HepG2 (cell line): Measurements from ENCODE around the gene SPN. TPM values are rescaled to one million over a fixed set of nuclear protein-coding genes. Genes with fewer than 3 reads are reported as not detected.
A peak's percentile ranks its signal among the peaks of the same experiment; 100 is the strongest.

Experiments used
- ADNP ChIP-seq: sonication (generic); formaldehyde crosslinking; IDR thresholded peaks from 2 replicates; pipeline ENCODE4 v1.4.0; 2020; ENCODE audit warnings: missing genetic modification reagents
- CEBPB ChIP-seq: IDR thresholded peaks from 2 replicates; pipeline ENCODE4 v1.6.1; 2011; ENCODE audit warnings: low read depth, low read length, improper control_type of control experiment, borderline replicate concordance
- E2F5 ChIP-seq: sonication (generic); formaldehyde crosslinking; conservative IDR thresholded peaks from 2 replicates; pipeline ENCODE4 v1.4.0; 2020; ENCODE audit warnings: missing genetic modification reagents
- ELF3 ChIP-seq: IDR thresholded peaks from 2 replicates; pipeline ENCODE4 v1.6.1; 2016; ENCODE audit warnings: missing genetic modification reagents, missing compliant biosample characterization
- ELF4 ChIP-seq: sonication (generic); formaldehyde crosslinking; IDR thresholded peaks from 2 replicates; pipeline ENCODE4 v1.5.0; 2020; ENCODE audit warnings: missing genetic modification reagents, mild to moderate bottlenecking, moderate library complexity, borderline replicate concordance
- ETS1 ChIP-seq: sonication (generic); formaldehyde crosslinking; IDR thresholded peaks from 2 replicates; pipeline ENCODE4 v1.4.0; 2020; ENCODE audit warnings: missing genetic modification reagents
- KAT7 ChIP-seq: IDR thresholded peaks from 2 replicates; pipeline ENCODE4 v1.6.1; 2018; ENCODE audit warnings: borderline replicate concordance, missing compliant biosample characterization
- MATR3 ChIP-seq: sonication (generic); formaldehyde crosslinking; IDR thresholded peaks from 2 replicates; pipeline ENCODE4 v1.4.0; 2020; ENCODE audit warnings: missing genetic modification reagents
- MED8 ChIP-seq: sonication (generic); formaldehyde crosslinking; IDR thresholded peaks from 2 replicates; pipeline ENCODE4 v1.8.1; 2023; ENCODE audit warnings: mild to moderate bottlenecking, missing genetic modification reagents; ENCODE audit not compliant: insufficient replicate concordance
- PAF1 ChIP-seq: IDR thresholded peaks from 2 replicates; pipeline ENCODE4 v1.6.1; 2016; ENCODE audit warnings: missing genetic modification reagents, missing compliant biosample characterization
- PAXIP1 ChIP-seq: sonication (generic); formaldehyde crosslinking; conservative IDR thresholded peaks from 2 replicates; pipeline ENCODE4 v1.4.0; 2020; ENCODE audit warnings: mild to moderate bottlenecking, missing genetic modification reagents, moderate library complexity
- RFX1 ChIP-seq: fragments of 450-650 bp; IDR thresholded peaks from 2 replicates; pipeline ENCODE4 v1.6.1; 2017
- TAF1 ChIP-seq: sonication (generic); formaldehyde crosslinking; IDR thresholded peaks from 2 replicates; pipeline ENCODE4 v1.4.0; 2020; ENCODE audit warnings: missing genetic modification reagents
- ZBTB7A ChIP-seq: sonication (generic); formaldehyde crosslinking; IDR thresholded peaks from 2 replicates; pipeline ENCODE4 v1.8.0; 2022; ENCODE audit warnings: mild to moderate bottlenecking, missing genetic modification reagents
- ZHX2 ChIP-seq, 2 experiments: sonication (generic) in 1 of 2; formaldehyde crosslinking in 1 of 2; IDR thresholded peaks; 2 replicates each; pipeline versions ENCODE4 v1.6.1 to v1.9.0; 2014 to 2022; ENCODE audit warnings: antibody characterized with exemption in 1 of 2, borderline replicate concordance in 1 of 2, inconsistent platforms in 1 of 2, low read depth in 1 of 2, missing genetic modification reagents in 1 of 2
- ZNF282 ChIP-seq: fragments of 450-650 bp; IDR thresholded peaks from 2 replicates; pipeline ENCODE4 v1.6.1; 2018; ENCODE audit not compliant: partially characterized antibody
- ZNF550 ChIP-seq: sonication (generic); formaldehyde crosslinking; IDR thresholded peaks from 2 replicates; pipeline ENCODE4 v1.4.0; 2020; ENCODE audit warnings: mild to moderate bottlenecking, missing genetic modification reagents, borderline replicate concordance
- ZNF616 ChIP-seq: sonication (generic); formaldehyde crosslinking; IDR thresholded peaks from 2 replicates; pipeline ENCODE4 v1.5.0; 2020; ENCODE audit warnings: low read depth, mild to moderate bottlenecking, missing genetic modification reagents
- ZNF788 ChIP-seq: sonication (generic); formaldehyde crosslinking; IDR thresholded peaks from 2 replicates; pipeline ENCODE4 v1.5.0; 2020; ENCODE audit warnings: mild to moderate bottlenecking, missing genetic modification reagents, borderline replicate concordance
- polyA plus RNA-seq, 8 experiments: library from polyadenylated mRNA; depleted of rRNA in 3 of 8; stranded (reverse) in 7 of 8; unstranded in 1 of 8; fragments of >200 nt; fragmentation: Illumina TruSeq in 4 of 8; extraction: Trizol in 4 of 8; gene quantifications; 2 replicates each; pipeline versions ENCODE4 v1.2.1 to v1.2.3, GENCODE V29; 2011 to 2016; ENCODE audit warnings: low read depth in 4 of 8, missing spikeins in 1 of 8, mixed read lengths in 1 of 8; ENCODE audit not compliant: insufficient read depth in 1 of 8
- total RNA-seq, 5 experiments: library from RNA; depleted of rRNA; stranded (reverse); fragments of >200 nt; fragmentation: Illumina TruSeq; extraction: Trizol; gene quantifications; 2 replicates each; pipeline ENCODE4 v1.2.3, GENCODE V29; 2016; ENCODE audit warnings: low read depth in 1 of 5

The SPN gene
- total and polyA plus RNA-seq, 2 of the 13 experiments (the other 11 are each of a cell fraction or from before 2014, with no cell fraction given) = 0.22 to 1.6 TPM

- TF ChIP-seq ZHX2 (IDR thresholded peaks at IDR 0.05; ENCODE audit: low read depth) (no peak), ZHX2 (CRISPR knock-in tag; IDR thresholded peaks at IDR 0.05; ENCODE audit: borderline replicate concordance) (no peak; the same call in 1 of the 2 replicates), CEBPB (no peak), TAF1 (CRISPR knock-in tag) (no peak; the same call in 1 of the 2 replicates), ZNF550 (no peak), ELF3 (no peak), ZNF282 (no peak), PAF1 (CRISPR knock-in tag) (no peak), ZNF788 (CRISPR knock-in tag) (no peak), ELF4 (no peak), ETS1 (no peak), MED8 (CRISPR knock-in tag) (no peak), ZNF616 (CRISPR knock-in tag) (no peak), E2F5 (CRISPR knock-in tag) (no peak), RFX1 (no peak), PAXIP1 (CRISPR knock-in tag) (no peak), ZBTB7A (CRISPR knock-in tag) (no peak), MATR3 (CRISPR knock-in tag) (no peak), KAT7 (CRISPR knock-in tag) (no peak), ADNP (CRISPR knock-in tag) (0 out of 2 replicates have a peak, but pooled peaks have one; percentile 12)
Measured at GRCh38 chr16:29678691-29679267, 15.7 kb downstream of the SPN start, which contains the start of gene QPRT (continued).
